Fibroblast of lung (primary cell): Measurements from ENCODE around the gene SPATA22. TPM values are rescaled to one million over a fixed set of nuclear protein-coding genes. Genes with fewer than 3 reads are reported as not detected.

Experiments
- DNase-seq, 2 donors: peaks; one replicate each; pipeline versions ENCODE4 v3.0.0 to v3.0.0-alpha.2; 2010; ENCODE audit warnings: low read depth in 2 of 2
- H2AFZ ChIP-seq: 2 replicates; pipeline ENCODE4 v1.5.1; 2012; ENCODE audit warnings: low read length, control low read depth, inconsistent platforms
- H3K27ac ChIP-seq: 2 replicates; pipeline ENCODE4 v1.5.1; 2011; ENCODE audit warnings: low read length, control low read depth; ENCODE audit not compliant: insufficient read depth
- H3K27me3 ChIP-seq: 2 replicates; pipeline ENCODE4 v1.5.1; 2011; ENCODE audit warnings: mild to moderate bottlenecking, low read length; ENCODE audit not compliant: control insufficient read depth, insufficient read depth
- H3K36me3 ChIP-seq: 2 replicates; pipeline ENCODE4 v1.5.1; 2011; ENCODE audit warnings: low read length; ENCODE audit not compliant: control insufficient read depth, insufficient read depth
- H3K4me1 ChIP-seq: 2 replicates; pipeline ENCODE4 v1.5.1; 2011; ENCODE audit warnings: low read length; ENCODE audit not compliant: control insufficient read depth, insufficient read depth; ENCODE audit errors: extremely low read depth
- H3K4me2 ChIP-seq: 2 replicates; pipeline ENCODE4 v1.5.1; 2011; ENCODE audit warnings: low read length, control low read depth; ENCODE audit not compliant: insufficient read depth; ENCODE audit errors: extremely low read depth
- H3K4me3 ChIP-seq, 4 experiments: fragments of 200-600 bp in 1 of 4; sonication (generic) in 1 of 4; replicated peaks in 1 of 4; 2 replicates each; pipeline ENCODE4 v1.5.1; 2011 to 2016; ENCODE audit warnings: low read length in 4 of 4, low read depth in 3 of 4, mild to moderate bottlenecking in 3 of 4, control low read depth in 2 of 4, inconsistent platforms in 1 of 4, mixed read lengths in 1 of 4; ENCODE audit not compliant: insufficient read depth in 1 of 4; ENCODE audit errors: control extremely low read depth in 1 of 4
- H3K79me2 ChIP-seq: 2 replicates; pipeline ENCODE4 v1.5.1; 2012; ENCODE audit warnings: mild to moderate bottlenecking, low read length, inconsistent platforms; ENCODE audit not compliant: control insufficient read depth, insufficient read depth
- H3K9ac ChIP-seq: 2 replicates; pipeline ENCODE4 v1.5.1; 2011; ENCODE audit warnings: mild to moderate bottlenecking, low read length, control low read depth; ENCODE audit not compliant: insufficient read depth
- H3K9me3 ChIP-seq: 2 replicates; pipeline ENCODE4 v1.5.1; 2012; ENCODE audit warnings: low read depth, low read length; ENCODE audit not compliant: control insufficient read depth, insufficient read depth
- H4K20me1 ChIP-seq: 2 replicates; pipeline ENCODE4 v1.5.1; 2011; ENCODE audit warnings: low read length; ENCODE audit not compliant: control insufficient read depth, insufficient read depth; ENCODE audit errors: extremely low read depth
- CTCF ChIP-seq, 2 donors: IDR thresholded peaks in 1 of 2; conservative IDR thresholded peaks in 1 of 2; 1 replicate in 1 of 2; 2 replicates in 1 of 2; pipeline ENCODE4 v1.5.1; 2011 to 2012; ENCODE audit warnings: low read length in 2 of 2, control low read depth in 1 of 2, inconsistent platforms in 1 of 2, low read depth in 1 of 2, mild to moderate bottlenecking in 1 of 2
- EZH2 ChIP-seq: IDR thresholded peaks from 2 replicates; pipeline ENCODE4 v1.5.1; 2012; ENCODE audit warnings: low read length, control low read depth, mild to moderate bottlenecking; ENCODE audit errors: missing control alignments
- polyA plus RNA-seq, 2 donors: library from polyadenylated mRNA; depleted of rRNA in 1 of 2; stranded (reverse) in 1 of 2; unstranded in 1 of 2; fragments of >200 nt; gene quantifications; 2 replicates each; pipeline ENCODE4 v1.2.1, GENCODE V29; 2011 to 2012; ENCODE audit warnings: missing spikeins in 1 of 2
- total RNA-seq: library from RNA; depleted of rRNA; stranded (reverse); fragments of >200 nt; gene quantifications from 2 replicates; pipeline ENCODE4 v1.2.1, GENCODE V29; 2014

Gene SPATA22
- total and polyA plus RNA-seq, 2 donors (not counting 1 experiment from before 2014, with no cell fraction given) = 0.17 to 0.33 TPM

GRCh38 chr17:3485481-3486068, 14.0 kb upstream of the SPATA22 start:
- no peak overlapping the region for H3K4me2 ChIP-seq
- no peaks in the 10 kb centered on the region for H3K27me3 ChIP-seq
- H3K27ac ChIP-seq = no peak overlapping the region
- no peaks in the 10 kb centered on the region for H4K20me1 ChIP-seq
- no peak overlapping the region for H3K9ac ChIP-seq
- no peaks in the 10 kb centered on the region for H3K79me2 ChIP-seq
- no peaks in the 10 kb centered on the region for H3K4me1 ChIP-seq
- DNase-seq = no peak
- H3K36me3 ChIP-seq = no peaks in the 10 kb centered on the region
- H3K9me3 ChIP-seq = no peaks in the 10 kb centered on the region
- H2AFZ ChIP-seq = no peak overlapping the region
- no peak for TF ChIP-seq CTCF (conservative IDR thresholded peaks at IDR 0.05 in 1 of 2, IDR thresholded peaks at IDR 0.05 in 1 of 2; ENCODE audit: low read depth in 1 of 2, low read length in 2 of 2)
- no peak for TF ChIP-seq EZH2
- H3K4me3 ChIP-seq = no peak overlapping the region

GRCh38 chr17:3482852-3483251, 11.2 kb upstream of the SPATA22 start:
- H3K27ac ChIP-seq = no peak overlapping the region
- H4K20me1 ChIP-seq = no peaks in the 10 kb centered on the region
- no peaks in the 10 kb centered on the region for H3K36me3 ChIP-seq
- H2AFZ ChIP-seq = no peak overlapping the region
- H3K27me3 ChIP-seq = no peaks in the 10 kb centered on the region
- H3K4me2 ChIP-seq = no peak overlapping the region
- no peak for DNase-seq
- TF ChIP-seq CTCF (conservative IDR thresholded peaks at IDR 0.05 in 1 of 2, IDR thresholded peaks at IDR 0.05 in 1 of 2; ENCODE audit: low read depth in 1 of 2, low read length in 2 of 2) = no peak
- no peak for TF ChIP-seq EZH2
- no peaks in the 10 kb centered on the region for H3K4me1 ChIP-seq
- H3K9me3 ChIP-seq = no peaks in the 10 kb centered on the region
- no peaks in the 10 kb centered on the region for H3K79me2 ChIP-seq
- no peak overlapping the region for H3K9ac ChIP-seq
- H3K4me3 ChIP-seq = no peak overlapping the region

DNA sequence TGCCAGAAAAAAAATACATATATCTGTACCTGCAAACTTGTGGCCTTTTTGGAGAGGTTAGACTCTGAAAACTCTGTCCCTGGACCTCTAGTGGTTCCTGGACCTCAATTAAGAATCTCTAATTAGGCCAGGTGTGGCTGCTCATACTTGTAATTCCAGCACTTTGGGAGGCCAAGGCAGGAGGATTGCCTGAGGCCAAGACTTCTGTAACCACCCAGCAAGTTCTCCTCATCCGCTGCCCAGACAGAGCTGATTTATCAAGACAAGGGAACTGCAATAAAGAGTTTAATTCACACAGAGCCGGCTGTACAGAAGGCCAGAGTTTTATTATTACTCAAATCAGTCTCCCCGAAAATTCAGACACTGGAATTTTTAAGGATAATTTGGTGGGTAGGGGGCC, 8.4 kb upstream of the SPATA22 start:
- no peaks in the 10 kb centered on the region for H3K36me3 ChIP-seq
- no peak overlapping the region for H3K27ac ChIP-seq
- H3K9ac ChIP-seq = no peak overlapping the region
- H3K27me3 ChIP-seq = no peaks in the 10 kb centered on the region
- DNase-seq = no peak
- H2AFZ ChIP-seq = no peak overlapping the region
- TF ChIP-seq CTCF (conservative IDR thresholded peaks at IDR 0.05 in 1 of 2, IDR thresholded peaks at IDR 0.05 in 1 of 2; ENCODE audit: low read depth in 1 of 2, low read length in 2 of 2) (no peak), EZH2 (no peak)
- no peaks in the 10 kb centered on the region for H4K20me1 ChIP-seq
- H3K4me2 ChIP-seq = no peak overlapping the region
- no peaks in the 10 kb centered on the region for H3K79me2 ChIP-seq
- H3K4me1 ChIP-seq = no peaks in the 10 kb centered on the region
- H3K9me3 ChIP-seq = no peaks in the 10 kb centered on the region
- H3K4me3 ChIP-seq = no peak overlapping the region
